Adrenal gland (tissue), 12 donors: ENCODE results near the gene PLA1A. TPM values are rescaled to one million over a fixed set of nuclear protein-coding genes. Genes with fewer than 3 reads are reported as not detected.

Source experiments
- DNase-seq, 7 donors: peaks; one replicate each; pipeline ENCODE4 v3.0.0-alpha.2; 2019 to 2020
- H3K27ac ChIP-seq, 5 donors: fragments of 200-600 bp; sonication (generic) in 4 of 5; 1 replicate in 3 of 5; 2 replicates in 2 of 5; pipeline versions ENCODE4 v1.5.1 to v1.8.0; 2016 to 2020; ENCODE audit warnings: mild to moderate bottlenecking in 1 of 5
- H3K27me3 ChIP-seq: fragments of 200-600 bp; 2 replicates; pipeline ENCODE4 v1.8.0; 2021
- H3K36me3 ChIP-seq, 2 donors: fragments of 200-600 bp; replicated peaks in 1 of 2; 1 replicate in 1 of 2; 2 replicates in 1 of 2; pipeline versions ENCODE4 v1.5.1 to v1.8.0; 2018 to 2022
- H3K4me1 ChIP-seq, 2 donors: fragments of 200-600 bp; replicated peaks in 1 of 2; 1 replicate in 1 of 2; 2 replicates in 1 of 2; pipeline versions ENCODE4 v1.5.1 to v1.8.0; 2018 to 2021
- H3K4me3 ChIP-seq, 4 donors: fragments of 200-600 bp; sonication (generic) in 3 of 4; one replicate each; pipeline ENCODE4 v1.5.1; 2016 to 2018
- H3K9me3 ChIP-seq, 3 donors: fragments of 200-600 bp; sonication (generic) in 1 of 3; replicated peaks in 1 of 3; 1 replicate in 2 of 3; 2 replicates in 1 of 3; pipeline versions ENCODE4 v1.5.1 to v1.8.0; 2016 to 2021
- CTCF ChIP-seq, 6 experiments: fragments of 450-650 bp in 4 of 6; fragments of 200-600 bp in 2 of 6; sonication (generic) in 1 of 6; IDR thresholded peaks; 1 replicate in 5 of 6; 2 replicates in 1 of 6; pipeline versions ENCODE4 v1.5.1 to v1.8.0; 2016 to 2021; ENCODE audit warnings: antibody characterized with exemption in 6 of 6, mild to moderate bottlenecking in 2 of 6, moderate library complexity in 1 of 6
- POLR2A ChIP-seq, 2 donors: fragments of 450-650 bp; IDR thresholded peaks; one replicate each; pipeline ENCODE4 v1.6.1; 2017; ENCODE audit warnings: antibody characterized with exemption in 2 of 2, mild to moderate bottlenecking in 2 of 2, moderate library complexity in 1 of 2
- WGBS, 4 donors: extraction: QIAGEN DNeasy Blood & Tissue Kit in 2 of 4; methylation state at CpG; one replicate each; pipeline versions ENCODE4 v1.1.5 to v1.1.7; 2013 to 2017; 5-methylcytosine and 5-hydroxymethylcytosine counted together
- intact Hi-C, 2 donors: fragments of 100-400 bp; cut with DNase I; formaldehyde crosslinking; loops; one replicate each; pipeline versions ENCODE4 v1.14.1 to v1.15.0; 2022 to 2023
- polyA plus RNA-seq, 3 donors: library from polyadenylated mRNA; stranded (reverse); fragments of 200-250 nt in 2 of 3; fragments of 350-450 nt in 1 of 3; fragmentation: Illumina TruSeq in 1 of 3; extraction: RNeasy Lipid Tissue Mini Kit (QIAGEN cat#74804) in 1 of 3; gene quantifications; one replicate each; pipeline ENCODE4 v1.2.3, GENCODE V29; 2013 to 2014
- total RNA-seq, 9 donors: library from RNA; depleted of rRNA in 4 of 9; stranded (reverse); fragments of >200 nt in 4 of 9; fragments of 120-200 nt in 1 of 9; fragmentation: NEBNext Ultra II Directional in 1 of 9; extraction: Animal tissue kit (Norgen Biotek cat#: 25700) in 1 of 9; gene quantifications; one replicate each; pipeline versions ENCODE4 v1.1.0 to v1.2.4, GENCODE V29; 2013 to 2023
- donor health status: healthy with polysubstance abuse.
- donor health status: Bipolar disorder and iron deficiency.
- donor health status: DM: yes; HTN: yes; CAD: no.
- donor health status: DM: no; HTN: no; CAD: no.
- donor health status: DM: no; HTN: no; CAD: no.
- donor health status: DM: yes; HTN: yes; CAD: no.

PLA1A gene
- total and polyA plus RNA-seq, 12 donors: 0.17 to 2.0 (median 0.72) TPM

GRCh38 chr3:119557877-119558269 is 39.8 kb upstream of the PLA1A start:
- H3K27ac ChIP-seq: no peak overlapping the region
- no peaks in the 10 kb centered on the region for H3K27me3 ChIP-seq
- H3K4me3 ChIP-seq: no peak overlapping the region
- no peak for TF ChIP-seq POLR2A (IDR thresholded peaks at IDR 0.05)
- TF ChIP-seq CTCF (IDR thresholded peaks at IDR 0.05): no peak
- no peaks in the 10 kb centered on the region for H3K36me3 ChIP-seq
- intact Hi-C loops: no loop called here
- DNase-seq: no peak
- H3K4me1 ChIP-seq: no peaks in the 10 kb centered on the region
- H3K9me3 ChIP-seq: no peaks in the 10 kb centered on the region
- 60 to 74% (median 70%) methylated on average over 3 of the region's 3 CpGs for WGBS, 4 donors

- H3K4me1 ChIP-seq: no peaks in the 10 kb centered on the region
- no peaks in the 10 kb centered on the region for H3K9me3 ChIP-seq
- no peaks in the 10 kb centered on the region for H3K36me3 ChIP-seq
- no peak overlapping the region for H3K4me3 ChIP-seq
- no peak for DNase-seq
- no peaks in the 10 kb centered on the region for H3K27me3 ChIP-seq
- H3K27ac ChIP-seq: peak overlapping the region in 1 of 5 donors; percentile 0
- intact Hi-C loops: no loop called here
- no peak for TF ChIP-seq CTCF (IDR thresholded peaks at IDR 0.05)
- TF ChIP-seq POLR2A (IDR thresholded peaks at IDR 0.05): no peak
- WGBS, 4 donors: 79 to 90% (median 84%) methylated on average over 9 of the region's 9 CpGs
Observed at GRCh38 chr3:119558626-119559317, 38.9 kb upstream of the PLA1A start.

GRCh38 chr3:119559441-119559963 is 38.2 kb upstream of the PLA1A start, which contains the start of gene CD80:
CD80 (minus strand) TSS chr3:119559614; CDS start chr3:119557728, 1,886 bp downstream.
- WGBS, 4 donors: 16 to 25% (median 20%) methylated on average over 6 to 7 of the region's 7 CpGs
- Histone ChIP-seq H3K4me1 (no peaks in the 10 kb centered on the region), H3K36me3 (no peaks in the 10 kb centered on the region), H3K4me3 (no peak within 1 kb of the TSS), H3K9me3 (no peaks in the 10 kb centered on the region), H3K27me3 (no peaks in the 10 kb centered on the region), H3K27ac (peak within 1 kb of the TSS in 1 of 5 donors; percentile 0)
- DNase-seq: peak in 6 of 7 donors; percentile 51 to 80 (median 69)
- TF ChIP-seq CTCF (IDR thresholded peaks at IDR 0.05) (peak in 3 of 6 experiments; percentile 37 to 44 (median 37)), POLR2A (IDR thresholded peaks at IDR 0.05) (no peak)
- intact Hi-C loops: no loop called here

- Histone ChIP-seq H3K27ac (no peak overlapping the region), H3K36me3 (no peaks in the 10 kb centered on the region), H3K4me1 (no peaks in the 10 kb centered on the region), H3K9me3 (no peaks in the 10 kb centered on the region), H3K27me3 (no peaks in the 10 kb centered on the region), H3K4me3 (no peak overlapping the region)
- intact Hi-C loops: no loop called here
- TF ChIP-seq CTCF (IDR thresholded peaks at IDR 0.05): no peak
- no peak for TF ChIP-seq POLR2A (IDR thresholded peaks at IDR 0.05)
- 75 to 90% (median 86%) methylated on average over 5 of the region's 5 CpGs for WGBS, 4 donors
- DNase-seq: no peak
Observed at GRCh38 chr3:119560160-119560559, 37.5 kb upstream of the PLA1A start.
